ENCODE data around the gene AP2A2.

DNA sequence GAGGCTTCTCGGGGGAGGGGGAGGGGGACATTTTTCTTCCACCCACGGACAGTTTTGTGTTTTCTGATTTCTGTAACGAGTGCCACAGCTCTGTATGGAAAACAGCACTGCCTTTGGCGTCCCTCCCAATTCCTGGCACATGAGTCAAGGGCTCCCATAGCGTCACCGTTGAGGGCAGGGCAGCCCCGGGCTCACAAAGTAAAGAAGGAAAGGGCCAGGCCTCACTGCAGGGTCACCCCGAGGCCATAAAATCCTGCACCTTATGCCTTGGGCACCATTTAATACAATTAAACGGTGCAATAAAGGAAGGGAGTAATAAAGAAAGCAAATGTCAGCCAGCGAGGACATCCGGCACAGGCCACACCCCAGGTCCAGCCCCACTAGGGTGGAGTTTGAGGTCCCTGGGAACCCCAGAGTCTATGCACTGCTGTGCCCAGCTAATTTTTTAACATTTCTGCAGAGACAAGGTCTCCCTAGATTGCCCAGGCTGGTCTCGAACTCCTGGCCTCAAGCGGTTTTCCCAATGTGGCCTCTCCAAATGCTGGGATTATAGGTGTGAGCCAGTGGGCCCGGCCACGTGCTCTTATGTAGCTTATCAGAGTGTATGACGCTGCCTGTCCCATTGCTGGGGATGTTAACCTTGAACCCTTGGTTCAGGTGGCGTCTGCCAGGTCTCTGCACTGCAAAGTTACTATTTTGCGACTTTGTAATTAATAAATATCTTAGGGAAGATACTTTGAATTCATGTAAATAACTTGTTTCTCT, 135.4 kb downstream of the AP2A2 start:
- no peak for TF ChIP-seq POLR2AphosphoS5 (IDR thresholded peaks at IDR 0.05)
- TF ChIP-seq, protein P1, sequence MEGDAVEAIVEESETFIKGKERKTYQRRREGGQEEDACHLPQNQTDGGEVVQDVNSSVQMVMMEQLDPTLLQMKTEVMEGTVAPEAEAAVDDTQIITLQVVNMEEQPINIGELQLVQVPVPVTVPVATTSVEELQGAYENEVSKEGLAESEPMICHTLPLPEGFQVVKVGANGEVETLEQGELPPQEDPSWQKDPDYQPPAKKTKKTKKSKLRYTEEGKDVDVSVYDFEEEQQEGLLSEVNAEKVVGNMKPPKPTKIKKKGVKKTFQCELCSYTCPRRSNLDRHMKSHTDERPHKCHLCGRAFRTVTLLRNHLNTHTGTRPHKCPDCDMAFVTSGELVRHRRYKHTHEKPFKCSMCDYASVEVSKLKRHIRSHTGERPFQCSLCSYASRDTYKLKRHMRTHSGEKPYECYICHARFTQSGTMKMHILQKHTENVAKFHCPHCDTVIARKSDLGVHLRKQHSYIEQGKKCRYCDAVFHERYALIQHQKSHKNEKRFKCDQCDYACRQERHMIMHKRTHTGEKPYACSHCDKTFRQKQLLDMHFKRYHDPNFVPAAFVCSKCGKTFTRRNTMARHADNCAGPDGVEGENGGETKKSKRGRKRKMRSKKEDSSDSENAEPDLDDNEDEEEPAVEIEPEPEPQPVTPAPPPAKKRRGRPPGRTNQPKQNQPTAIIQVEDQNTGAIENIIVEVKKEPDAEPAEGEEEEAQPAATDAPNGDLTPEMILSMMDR (IDR thresholded peaks at IDR 0.05), result no peak
- no peak for TF ChIP-seq POLR2A (IDR thresholded peaks at IDR 0.05)

Measured in breast epithelium (tissue), 3 donors.